H1 (cell line): ENCODE measurements around the gene JAM2. TPM values are rescaled to one million over a fixed set of nuclear protein-coding genes. Genes with fewer than 3 reads are reported as not detected.

Experiments used
- NANOG ChIP-seq: IDR thresholded peaks from 2 replicates; pipeline ENCODE4 v1.6.1; 2011; ENCODE audit warnings: low read length, low read depth, mild to moderate bottlenecking, inconsistent platforms; ENCODE audit not compliant: insufficient read depth, poor library complexity, severe bottlenecking
- SAP30 ChIP-seq: fragments of 300-600 bp; sonication (generic); IDR thresholded peaks from 2 replicates; pipeline ENCODE4 v1.7.1; 2012; ENCODE audit warnings: low read length, moderate library complexity, mild to moderate bottlenecking, inconsistent platforms; ENCODE audit not compliant: insufficient read depth, insufficient replicate concordance
- SIRT6 ChIP-seq: IDR thresholded peaks from one replicate; pipeline ENCODE4 v1.7.1; 2012; ENCODE audit warnings: low read length, inconsistent platforms
- TEAD4 ChIP-seq: IDR thresholded peaks from 2 replicates; pipeline ENCODE4 v1.6.1; 2012; ENCODE audit warnings: low read depth, low read length, inconsistent platforms, mixed read lengths
- polyA plus RNA-seq, 7 experiments: library from polyadenylated mRNA; depleted of rRNA in 3 of 7; stranded (reverse) in 5 of 7; unstranded in 2 of 7; fragments of >200 nt in 5 of 7; fragments of 200-250 nt in 2 of 7; gene quantifications; 1 replicate in 5 of 7; 2 replicates in 1 of 7; 4 replicates in 1 of 7; pipeline versions ENCODE4 v1.2.1 to v1.2.3, GENCODE V29; 2011 to 2013; ENCODE audit warnings: missing spikeins in 2 of 7, mixed read lengths in 2 of 7
- total RNA-seq: library from RNA; stranded (reverse); fragmentation: NEBNext Ultra II Directional; extraction: Animal tissue kit (Norgen Biotek cat#: 25700); gene quantifications from 2 replicates; pipeline ENCODE4 v1.2.1, GENCODE V29; 2021

JAM2 gene
- total and polyA plus RNA-seq, 2 of the 8 experiments (the other 6 are each of a cell fraction or from before 2014, with no cell fraction given), result 4.9 to 9.5 TPM

GRCh38 chr21:25759573-25759972, 120.5 kb downstream of the JAM2 start (continued):
- TF ChIP-seq NANOG, result no peak
- TF ChIP-seq TEAD4, result no peak
- no peak for TF ChIP-seq SIRT6
- no peak for TF ChIP-seq SAP30
